AG10803 (cell line): ENCODE data around the gene SFN.
A peak's percentile ranks its signal among the peaks of the same experiment; 100 is the strongest.

Experiments used
- DNase-seq: peaks from one replicate; pipeline ENCODE4 v3.0.0; 2010; ENCODE audit warnings: low read depth
- H3K4me3 ChIP-seq: 2 replicates; pipeline ENCODE4 v1.5.1; 2011; ENCODE audit warnings: mild to moderate bottlenecking, low read length, control low read depth
- TF ChIP-seq, protein P1 (sequence below): conservative IDR thresholded peaks from 2 replicates; pipeline ENCODE4 v1.5.1; 2011; ENCODE audit warnings: mild to moderate bottlenecking, low read length, control low read depth, inconsistent platforms

Gene SFN

DNA sequence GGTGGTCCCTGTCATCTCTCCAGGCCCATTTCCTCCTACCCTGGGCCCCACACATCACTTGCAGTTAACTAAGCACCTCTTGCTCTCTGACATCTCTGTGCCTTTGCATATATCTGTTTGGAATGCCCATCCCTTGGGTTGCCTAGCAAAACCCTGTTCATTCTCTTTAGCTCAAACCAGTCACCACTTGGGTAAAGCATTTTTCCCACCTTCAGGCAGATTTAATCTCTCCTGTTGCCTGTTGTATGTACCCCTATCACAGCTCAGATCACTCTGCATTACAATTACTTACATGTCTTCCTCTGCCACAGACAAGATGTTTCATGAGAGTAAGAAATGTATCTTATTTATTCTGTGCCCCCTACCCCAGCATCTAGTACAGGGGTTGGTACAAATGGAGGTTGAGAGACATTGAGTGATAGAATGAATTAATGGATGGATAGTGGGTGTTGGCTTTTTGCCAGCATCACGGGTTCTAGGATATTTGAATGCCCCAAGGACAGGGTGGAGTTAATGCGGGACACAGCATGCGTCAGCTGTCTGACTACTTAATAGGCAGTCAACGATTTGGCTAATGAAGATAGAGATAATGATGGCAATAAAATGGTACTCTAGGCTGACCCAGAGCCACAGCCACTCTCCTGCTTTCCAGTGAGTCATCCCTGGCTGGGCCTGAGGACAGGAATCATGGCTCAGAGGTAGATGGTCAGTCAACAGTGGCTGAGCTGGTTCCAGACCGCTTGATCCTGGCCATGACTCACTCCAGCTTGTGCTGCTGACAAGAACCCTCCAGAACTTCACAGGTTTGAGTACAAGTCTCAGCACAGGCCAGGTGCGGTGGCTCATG, 44.3 kb downstream of the SFN start:
- TF ChIP-seq, protein P1, sequence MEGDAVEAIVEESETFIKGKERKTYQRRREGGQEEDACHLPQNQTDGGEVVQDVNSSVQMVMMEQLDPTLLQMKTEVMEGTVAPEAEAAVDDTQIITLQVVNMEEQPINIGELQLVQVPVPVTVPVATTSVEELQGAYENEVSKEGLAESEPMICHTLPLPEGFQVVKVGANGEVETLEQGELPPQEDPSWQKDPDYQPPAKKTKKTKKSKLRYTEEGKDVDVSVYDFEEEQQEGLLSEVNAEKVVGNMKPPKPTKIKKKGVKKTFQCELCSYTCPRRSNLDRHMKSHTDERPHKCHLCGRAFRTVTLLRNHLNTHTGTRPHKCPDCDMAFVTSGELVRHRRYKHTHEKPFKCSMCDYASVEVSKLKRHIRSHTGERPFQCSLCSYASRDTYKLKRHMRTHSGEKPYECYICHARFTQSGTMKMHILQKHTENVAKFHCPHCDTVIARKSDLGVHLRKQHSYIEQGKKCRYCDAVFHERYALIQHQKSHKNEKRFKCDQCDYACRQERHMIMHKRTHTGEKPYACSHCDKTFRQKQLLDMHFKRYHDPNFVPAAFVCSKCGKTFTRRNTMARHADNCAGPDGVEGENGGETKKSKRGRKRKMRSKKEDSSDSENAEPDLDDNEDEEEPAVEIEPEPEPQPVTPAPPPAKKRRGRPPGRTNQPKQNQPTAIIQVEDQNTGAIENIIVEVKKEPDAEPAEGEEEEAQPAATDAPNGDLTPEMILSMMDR, result no peak
- peak; percentile 72 for DNase-seq
- no peak overlapping the region for H3K4me3 ChIP-seq

- no peak for DNase-seq
- H3K4me3 ChIP-seq, result no peak overlapping the region
- TF ChIP-seq, protein P1, result no peak
Observed at GRCh38 chr1:26909951-26910342, 47.0 kb downstream of the SFN start.

DNA sequence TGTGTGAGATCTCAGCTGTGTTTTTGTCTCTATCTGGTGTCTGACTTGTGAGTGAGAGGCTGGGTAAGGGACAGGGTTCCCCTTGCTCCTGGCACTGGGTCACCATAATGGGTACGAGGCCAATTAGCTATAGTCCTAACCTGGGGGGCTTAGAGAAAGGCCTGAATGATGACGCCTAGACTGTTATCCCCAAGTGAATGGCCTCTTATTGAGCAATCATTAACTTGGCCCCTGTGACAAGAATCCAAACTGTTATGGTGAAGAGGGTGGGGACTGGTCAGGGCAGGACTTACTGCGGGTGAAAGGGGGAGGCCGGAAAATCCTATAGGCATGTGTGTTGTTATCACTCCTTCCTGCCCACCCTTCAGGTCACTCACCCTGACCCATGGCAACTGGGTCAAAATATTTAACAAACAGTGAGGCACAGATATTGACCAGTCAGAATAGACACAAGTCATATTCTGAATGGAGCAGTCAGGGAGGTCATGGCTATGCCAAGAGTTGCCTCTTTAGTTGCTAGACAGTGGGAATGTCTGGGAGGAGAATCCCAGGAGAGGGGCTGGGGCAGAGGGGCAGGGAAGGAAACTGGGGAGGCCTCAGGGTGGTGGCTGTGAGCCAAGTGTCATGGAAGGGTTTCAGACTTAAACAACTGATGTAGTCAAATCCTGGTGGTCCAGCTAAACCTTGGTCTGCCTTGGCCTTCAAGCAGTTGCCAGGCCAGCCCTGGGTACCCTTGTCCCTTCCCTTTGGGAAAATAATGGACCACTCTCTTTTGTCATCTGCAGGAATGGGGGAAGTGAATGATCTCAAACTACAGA, 47.6 kb downstream of the SFN start:
- H3K4me3 ChIP-seq, result no peak overlapping the region
- TF ChIP-seq, protein P1, result no peak
- DNase-seq, result no peak

GRCh38 chr1:26911399-26912146, 48.6 kb downstream of the SFN start:
- DNase-seq, result no peak
- TF ChIP-seq, protein P1, result no peak
- no peak overlapping the region for H3K4me3 ChIP-seq

GRCh38 chr1:26912147-26912490, 49.2 kb downstream of the SFN start:
- TF ChIP-seq, protein P1, result no peak
- no peak overlapping the region for H3K4me3 ChIP-seq
- DNase-seq, result no peak

DNA sequence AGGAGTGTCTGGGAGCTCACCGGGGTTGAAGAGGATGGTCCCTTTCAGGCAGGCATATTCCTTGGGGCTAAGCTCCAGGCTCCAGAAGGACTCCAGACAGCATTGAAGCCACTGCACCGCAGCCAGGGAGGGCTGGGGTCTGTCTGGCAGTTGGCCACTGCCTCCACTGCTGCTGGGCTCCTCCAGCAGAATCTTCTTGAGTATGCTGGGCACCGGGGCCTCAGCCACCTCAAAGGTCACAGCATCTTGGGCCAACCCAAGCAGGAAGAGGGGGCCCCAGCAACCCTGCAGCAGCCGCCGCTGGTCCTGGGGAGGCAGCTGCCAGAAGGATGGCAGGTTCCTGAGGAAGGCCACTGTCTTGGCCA, 50.4 kb downstream of the SFN start:
- H3K4me3 ChIP-seq, result no peak overlapping the region
- no peak for DNase-seq
- TF ChIP-seq, protein P1, result no peak
